SK-N-SH (cell line): Measurements from ENCODE around the gene ELMOD1.

Experiments
- CTCF ChIP-seq: fragments of 200-600 bp; sonication (generic); IDR thresholded peaks from 2 replicates; pipeline ENCODE4 v1.6.1; 2017; ENCODE audit warnings: antibody characterized with exemption, mild to moderate bottlenecking, moderate library complexity
- RAD21 ChIP-seq: IDR thresholded peaks from 2 replicates; pipeline ENCODE4 v1.6.1; 2012; ENCODE audit warnings: mild to moderate bottlenecking, low read length

GRCh38 chr11:107587306-107587979, 3.5 kb upstream of the ELMOD1 start:
- TF ChIP-seq CTCF (no peak), RAD21 (no peak)
